TTC549 (cell line): Measurements from ENCODE around the gene LTBP1.
"Not testable (repeated sequence)": the region's sequence is repeated elsewhere in the genome, so short reads cannot be mapped to it uniquely, and the experiment has no call there.

ENCODE experiments used
- FAIRE-seq: peaks from 2 replicates; lab custom pipeline; 2012; peaks lifted over from hg19 to GRCh38; lab: Jason Lieb, UNC

The LTBP1 gene

DNA sequence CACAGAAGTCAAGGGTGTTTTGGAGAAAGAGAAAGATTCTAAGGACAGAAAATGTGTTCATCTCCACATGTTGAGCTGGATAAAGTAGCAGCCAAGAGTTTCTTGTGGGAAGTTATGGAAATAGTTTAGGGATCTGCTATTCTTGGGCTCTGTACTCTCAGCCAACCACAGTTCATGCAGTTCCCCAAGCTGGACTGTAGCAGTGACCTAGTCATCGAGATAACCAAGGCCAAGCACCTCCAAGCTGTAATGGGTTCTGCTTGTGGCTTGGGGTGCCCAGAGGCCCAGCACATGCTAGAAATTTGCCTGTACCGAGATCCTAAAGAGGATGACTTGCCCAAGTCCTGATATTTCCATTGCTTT lies 437.8 kb downstream of the LTBP1 start:
- FAIRE-seq, result no peak

DNA sequence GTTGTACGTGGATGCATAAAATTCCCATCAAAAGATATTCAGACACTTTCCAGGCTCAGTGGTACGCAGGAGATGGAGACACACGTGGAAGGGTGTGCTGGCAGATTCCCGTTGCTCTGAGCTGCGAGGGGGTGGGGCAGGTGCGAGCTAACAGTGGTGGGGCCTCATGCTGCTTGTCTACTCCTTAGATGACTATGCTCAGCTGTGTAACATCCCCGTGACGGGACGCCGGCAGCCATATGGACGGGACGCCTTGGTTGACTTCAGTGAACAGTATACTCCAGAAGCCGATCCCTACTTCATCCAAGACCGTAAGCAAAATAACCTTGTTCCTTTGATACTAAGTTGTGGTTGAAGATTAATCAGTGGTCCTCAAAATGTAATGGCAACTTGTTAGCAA lies 442.2 kb downstream of the LTBP1 start:
- no peak for FAIRE-seq

DNA sequence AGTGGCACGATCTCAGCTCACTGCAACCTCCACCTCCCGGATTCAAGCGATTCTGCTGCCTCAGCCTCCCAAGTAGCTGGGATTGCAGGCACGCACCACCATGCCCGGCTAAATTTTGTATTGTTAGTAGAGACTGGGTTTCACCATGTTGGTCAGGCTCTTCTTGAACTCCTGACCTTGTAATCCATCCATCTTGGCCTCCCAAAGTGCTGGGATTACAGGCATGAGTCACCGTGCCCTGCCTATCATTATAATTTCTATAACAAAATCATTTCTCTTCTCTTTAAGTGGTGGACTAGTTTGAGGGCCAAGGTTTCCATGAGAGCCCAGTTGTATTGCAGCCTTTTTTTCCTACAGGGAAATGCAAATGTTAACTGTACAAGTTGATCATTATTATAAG lies 442.9 kb downstream of the LTBP1 start:
- not testable (repeated sequence) for FAIRE-seq

DNA sequence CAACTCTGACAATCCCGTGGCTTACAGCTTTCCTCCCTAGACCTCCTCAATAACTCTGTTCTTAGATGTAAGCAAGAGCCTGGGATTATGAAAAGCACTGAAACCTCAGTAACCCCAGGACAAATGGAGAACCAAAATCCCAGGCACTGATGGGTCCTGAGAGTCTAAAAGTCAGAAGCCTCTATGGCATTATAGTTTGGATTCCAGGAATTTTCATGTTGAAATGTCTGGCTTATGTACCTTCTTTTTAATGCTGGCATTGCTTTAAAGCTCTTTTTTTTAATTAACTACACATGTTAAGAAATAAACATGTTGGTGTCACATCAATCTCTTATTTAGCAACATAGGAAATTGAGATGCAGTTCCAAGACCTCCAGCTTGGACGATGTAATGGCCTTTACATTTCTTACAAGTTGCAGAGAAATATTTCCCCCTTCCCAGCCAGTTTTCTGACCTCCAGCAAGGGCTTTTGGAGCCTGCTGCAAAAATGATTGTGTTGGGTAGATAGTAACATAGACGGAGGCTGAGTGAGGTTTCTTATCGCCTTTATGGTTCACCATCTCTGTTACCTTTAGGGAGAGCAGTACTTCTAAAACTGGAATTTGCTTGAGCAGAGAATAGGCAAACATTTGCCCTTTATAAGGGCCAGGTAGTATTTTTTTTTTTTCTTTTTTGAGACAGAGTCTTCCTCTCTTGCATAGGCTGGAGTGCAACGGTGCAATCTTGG lies 444.9 kb downstream of the LTBP1 start:
- no peak for FAIRE-seq

DNA sequence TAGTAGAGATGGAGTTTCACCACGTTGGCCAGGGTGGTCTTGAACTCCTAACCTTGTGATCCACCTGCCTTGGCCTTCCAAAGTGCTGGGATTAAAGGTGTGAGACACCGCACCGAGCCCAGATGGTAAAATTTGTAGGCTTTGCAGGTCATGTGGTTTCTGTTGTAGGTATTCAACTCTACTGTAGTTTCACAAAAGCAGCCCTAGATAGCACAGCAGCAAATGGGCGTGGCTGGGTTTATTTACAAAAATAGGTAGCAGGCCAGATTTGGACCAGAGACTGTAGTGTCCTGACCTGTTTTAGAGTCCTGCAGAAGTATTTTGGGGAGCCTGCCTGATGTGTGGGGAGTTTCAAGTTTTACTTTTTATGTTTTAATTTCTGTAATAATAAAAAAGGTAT lies 445.6 kb downstream of the LTBP1 start:
- FAIRE-seq, result no peak

DNA sequence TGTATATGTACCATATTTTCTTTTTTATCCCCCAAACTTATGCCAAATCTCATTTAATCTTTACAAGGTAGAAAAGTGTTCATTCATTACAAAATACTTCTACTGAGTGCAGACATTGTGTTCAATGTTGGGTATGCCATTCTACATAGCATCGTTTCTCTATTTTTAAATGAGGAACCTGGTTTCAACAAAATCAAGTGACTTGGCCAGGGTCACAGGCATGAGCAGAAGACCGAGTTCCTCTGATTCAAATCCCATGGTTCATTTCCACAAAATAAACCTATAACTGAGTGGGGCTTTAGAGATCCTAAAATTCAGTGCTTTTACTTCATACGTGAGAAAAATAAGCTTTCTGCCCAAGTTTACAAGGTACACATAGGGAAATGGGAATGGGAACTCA lies 448.3 kb downstream of the LTBP1 start:
- FAIRE-seq, result no peak

DNA sequence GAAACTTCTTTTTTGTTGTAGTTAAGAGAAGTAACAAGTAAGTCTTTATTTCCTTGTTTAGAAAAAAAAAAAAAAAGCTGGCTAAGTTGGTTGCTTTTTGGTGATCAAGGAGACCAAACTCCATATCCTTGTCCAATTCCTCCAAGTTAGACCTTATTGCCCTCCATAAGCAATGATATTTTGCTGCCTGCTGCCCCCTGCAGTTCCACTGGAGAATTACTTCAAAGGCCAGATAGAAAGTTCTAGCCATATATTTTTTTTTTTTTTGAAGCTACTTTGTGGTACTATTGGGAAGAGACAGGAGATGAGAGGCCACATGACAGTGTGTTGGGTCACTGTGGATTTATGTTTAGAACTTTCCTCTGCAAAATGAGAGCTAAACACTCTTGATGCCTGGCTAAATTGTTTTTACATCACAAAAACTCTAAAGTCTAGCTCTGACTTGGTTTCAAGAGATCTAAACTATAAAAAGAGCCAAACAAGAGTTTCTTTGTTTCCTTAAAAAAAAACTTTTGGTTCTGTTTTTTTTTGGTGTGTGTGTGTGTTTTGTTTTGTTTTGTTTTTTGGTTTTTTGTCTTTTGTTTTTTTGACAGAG lies 449.0 kb downstream of the LTBP1 start:
- FAIRE-seq, result peak; percentile 73

DNA sequence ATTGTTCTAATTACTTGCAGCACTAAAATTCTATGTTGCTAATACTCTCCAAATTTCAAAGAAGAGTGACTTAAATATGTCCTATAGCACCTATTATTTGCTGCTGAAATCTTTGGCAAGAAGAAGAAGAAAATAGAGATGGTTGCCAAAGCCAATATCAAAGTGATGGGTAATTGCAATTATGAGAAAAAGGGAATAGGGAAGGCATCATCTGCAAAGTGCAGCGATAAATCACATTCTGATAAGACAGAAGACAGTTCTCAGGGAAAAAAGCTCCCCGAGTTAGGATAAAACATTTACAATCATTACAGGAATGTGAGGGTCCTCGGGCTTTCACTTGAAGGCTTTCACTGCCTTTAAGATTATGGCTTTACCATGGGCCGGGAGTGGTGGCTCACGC lies 457.6 kb downstream of the LTBP1 start:
- no peak for FAIRE-seq

DNA sequence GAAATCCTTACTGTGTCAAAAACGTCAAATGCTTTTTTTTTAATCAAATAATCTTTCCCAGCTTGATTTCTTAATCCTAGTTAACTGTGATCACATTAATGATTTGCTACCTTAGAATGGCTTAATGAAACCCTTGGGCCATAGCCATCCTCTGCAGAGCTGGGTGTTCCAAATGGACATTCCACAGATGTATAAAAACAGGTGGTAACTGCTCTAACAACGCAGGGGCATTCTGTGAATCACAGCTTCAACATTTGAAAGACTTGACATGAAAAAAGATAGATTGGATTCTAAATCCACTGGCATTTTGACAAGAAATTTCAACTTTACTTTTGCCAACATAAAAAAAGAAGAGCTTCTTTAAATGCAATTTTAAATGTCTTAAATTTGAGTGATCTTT lies 459.9 kb downstream of the LTBP1 start:
- FAIRE-seq, result no peak

DNA sequence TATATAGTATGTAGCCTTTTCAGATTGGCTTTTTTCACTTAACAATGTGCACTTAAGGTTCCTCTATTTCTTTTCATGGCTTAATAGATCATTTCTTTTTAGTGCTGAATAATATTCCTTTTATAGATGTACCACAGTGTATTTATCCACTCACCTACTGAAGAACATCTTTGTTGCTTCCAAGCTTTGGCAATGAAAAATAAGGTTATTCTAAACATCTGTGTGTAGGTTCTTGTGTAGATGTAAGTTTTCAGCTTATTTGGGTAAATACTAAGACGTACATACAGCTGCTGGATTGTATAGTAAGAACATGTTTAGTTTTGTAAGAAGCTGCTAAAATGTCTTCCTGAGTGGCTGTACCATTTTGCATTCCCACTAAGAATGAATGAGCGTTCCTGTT lies 461.4 kb downstream of the LTBP1 start:
- no peak for FAIRE-seq

DNA sequence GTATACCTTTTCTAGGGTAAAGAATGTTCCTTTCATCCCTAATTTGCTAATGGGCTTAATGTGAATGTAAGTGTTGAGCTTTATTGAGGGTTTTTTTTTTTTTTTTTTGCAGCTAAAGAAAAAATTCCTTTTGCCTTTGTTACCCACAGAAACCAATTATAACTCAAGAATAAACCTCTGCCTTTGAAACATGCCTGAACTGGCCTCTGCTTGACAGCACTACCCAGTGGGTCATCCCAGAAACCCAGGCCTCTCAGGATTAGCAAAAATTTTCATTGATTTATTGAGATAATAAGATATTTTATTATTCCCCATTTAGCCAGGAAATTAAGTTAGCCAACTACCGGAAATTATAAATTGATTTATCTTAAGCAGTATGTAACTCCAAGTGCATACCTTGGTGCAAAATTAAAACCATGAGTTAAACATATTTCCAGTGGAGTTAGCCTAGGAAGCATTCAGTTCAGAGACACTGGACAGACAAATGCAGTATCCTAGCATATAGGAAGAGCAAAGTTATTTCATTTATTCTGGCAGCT lies 462.7 kb downstream of the LTBP1 start:
- no peak for FAIRE-seq

DNA sequence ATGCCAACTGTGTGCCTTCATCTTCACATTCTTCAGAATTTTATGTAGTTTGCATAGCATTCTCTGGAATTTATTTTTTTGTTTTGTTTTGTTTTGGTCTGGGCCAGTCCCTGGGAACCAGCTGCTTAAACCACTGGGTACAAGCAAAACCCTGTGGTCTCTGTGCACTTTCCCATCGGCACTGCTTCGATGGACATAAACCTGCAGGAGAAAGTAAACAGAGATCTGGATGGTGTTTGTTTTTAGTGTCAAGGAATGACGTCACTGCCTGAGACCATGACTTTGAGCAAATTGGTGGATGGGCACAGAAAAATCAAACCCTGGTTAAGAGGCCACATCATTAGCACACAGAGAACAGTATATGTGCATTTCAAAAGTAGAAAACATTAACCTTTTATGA lies 465.0 kb downstream of the LTBP1 start:
- FAIRE-seq, result no peak

DNA sequence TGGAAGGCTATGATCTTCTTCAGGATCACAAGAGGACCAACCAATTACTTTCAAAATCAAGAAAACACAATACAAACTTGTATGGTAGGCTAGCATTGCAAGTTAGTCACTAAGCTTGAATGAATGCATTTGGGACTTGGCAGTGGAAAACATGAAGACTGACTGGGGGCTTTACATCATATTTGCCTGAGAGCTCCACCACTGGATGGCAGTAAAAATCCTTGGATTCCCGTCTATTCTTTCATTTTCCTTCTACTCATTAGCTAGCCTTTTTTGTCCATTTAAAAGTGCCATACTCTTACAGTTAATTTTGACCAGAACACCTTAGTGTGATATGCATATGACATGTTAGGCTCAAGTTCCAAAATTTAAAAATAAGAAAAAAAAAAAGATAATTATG lies 466.2 kb downstream of the LTBP1 start:
- FAIRE-seq, result peak; percentile 82

DNA sequence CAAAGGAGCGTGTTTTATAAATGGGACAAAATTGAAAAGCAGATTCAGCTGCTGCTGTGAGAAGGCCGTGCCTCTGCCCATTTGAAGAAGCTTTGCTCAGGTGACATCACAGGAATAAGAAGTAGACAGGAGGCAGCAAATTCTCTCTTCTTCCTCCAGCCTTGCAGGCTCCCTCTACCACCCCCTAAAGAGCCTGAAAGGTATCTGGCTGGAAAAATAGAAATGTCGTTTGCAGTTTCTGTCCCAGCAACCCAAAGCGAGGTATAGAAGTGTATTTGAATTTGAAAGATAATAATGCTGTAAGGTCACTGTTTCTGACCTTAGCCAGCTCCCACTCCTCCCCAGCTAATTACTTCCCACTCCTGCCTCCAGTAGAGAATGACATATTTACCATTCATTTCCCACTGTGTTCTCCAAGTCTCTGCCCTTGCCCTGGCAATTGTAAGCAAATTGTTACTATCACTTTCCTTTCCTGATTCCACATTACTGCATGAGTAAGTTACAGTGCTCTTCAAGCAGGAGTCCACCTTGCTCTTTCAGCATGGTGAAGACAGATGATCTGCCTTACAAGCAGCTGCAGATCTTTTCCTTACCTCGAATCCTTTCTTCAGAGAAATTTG lies 472.9 kb downstream of the LTBP1 start:
- no peak for FAIRE-seq

DNA sequence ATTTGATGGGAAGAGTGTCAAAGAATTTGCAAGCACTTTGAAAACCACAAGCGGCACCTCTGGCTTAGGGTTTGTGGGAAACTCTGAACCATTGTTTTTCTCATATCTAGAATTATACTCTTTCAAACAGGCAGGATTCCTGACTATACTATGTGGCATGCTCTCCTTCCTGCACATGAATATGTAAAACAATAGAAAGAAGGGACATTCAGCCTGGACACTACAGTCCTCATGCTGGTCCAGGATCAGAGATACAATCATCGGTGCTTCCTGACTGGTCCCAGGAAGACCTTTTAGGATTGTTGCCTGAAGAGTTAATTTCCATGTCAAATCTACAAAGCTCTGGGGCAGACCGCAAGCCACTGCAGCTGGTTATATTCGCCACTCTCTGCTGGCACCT lies 474.0 kb downstream of the LTBP1 start:
- no peak for FAIRE-seq

DNA sequence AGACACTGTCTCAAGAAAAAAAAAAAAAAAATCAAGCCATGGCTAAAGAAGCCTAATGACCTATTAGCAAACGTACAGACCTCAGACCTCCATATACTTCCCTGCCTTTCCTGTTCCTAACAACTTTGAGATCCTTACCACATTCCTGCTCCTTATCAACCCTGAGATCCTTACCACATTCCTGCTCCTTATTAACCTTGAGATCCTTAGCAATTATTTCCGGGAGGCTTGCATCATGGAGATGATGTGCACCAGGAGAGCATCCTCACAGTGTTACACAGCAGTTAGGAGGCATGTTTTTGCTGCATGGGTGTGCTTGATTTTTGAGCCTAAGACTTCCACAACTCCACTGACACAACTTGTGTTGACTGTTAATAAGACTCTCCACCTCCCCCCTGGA lies 475.1 kb downstream of the LTBP1 start:
- FAIRE-seq, result no peak

DNA sequence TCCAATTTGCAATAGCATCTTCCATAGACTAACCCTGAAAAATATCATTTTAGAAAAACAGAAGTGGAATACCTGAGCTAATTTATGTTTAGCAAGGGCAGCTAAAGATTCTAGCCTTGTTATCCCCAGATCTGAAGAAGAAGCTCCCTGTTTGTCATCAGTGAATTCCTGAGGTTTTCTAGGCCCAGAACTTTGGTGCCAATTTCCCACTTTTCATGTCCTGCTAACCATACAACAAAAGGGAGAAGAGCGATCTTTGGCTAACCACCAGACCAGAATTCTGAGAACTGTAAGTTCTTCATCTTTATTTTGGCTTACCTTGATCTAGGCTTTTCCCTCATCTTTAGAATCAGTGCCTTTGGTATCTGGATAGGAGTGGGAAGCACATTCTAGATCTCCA lies 478.4 kb downstream of the LTBP1 start:
- FAIRE-seq, result no peak

DNA sequence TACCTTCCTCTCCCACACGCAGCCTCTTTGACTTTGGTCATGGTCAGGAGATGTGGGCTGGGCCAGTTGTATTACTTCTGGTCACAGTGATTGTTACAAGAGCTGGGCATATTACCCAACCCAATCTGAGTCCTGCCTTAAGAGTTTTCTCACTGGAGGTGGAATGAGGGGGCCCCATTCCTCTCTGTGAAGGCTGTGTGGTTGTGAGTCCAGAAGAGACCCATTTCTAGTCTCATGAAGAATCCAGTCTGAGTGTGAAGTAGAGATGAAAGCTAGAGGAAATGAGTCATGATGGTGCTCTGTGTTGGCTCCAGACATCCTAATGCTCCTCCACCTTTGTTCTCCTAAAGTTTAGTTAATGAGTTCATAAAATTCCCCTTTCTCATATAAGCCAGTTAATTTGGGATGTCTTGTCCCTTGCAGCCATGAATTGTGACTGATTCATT lies 478.9 kb downstream of the LTBP1 start:
- FAIRE-seq, result no peak

DNA sequence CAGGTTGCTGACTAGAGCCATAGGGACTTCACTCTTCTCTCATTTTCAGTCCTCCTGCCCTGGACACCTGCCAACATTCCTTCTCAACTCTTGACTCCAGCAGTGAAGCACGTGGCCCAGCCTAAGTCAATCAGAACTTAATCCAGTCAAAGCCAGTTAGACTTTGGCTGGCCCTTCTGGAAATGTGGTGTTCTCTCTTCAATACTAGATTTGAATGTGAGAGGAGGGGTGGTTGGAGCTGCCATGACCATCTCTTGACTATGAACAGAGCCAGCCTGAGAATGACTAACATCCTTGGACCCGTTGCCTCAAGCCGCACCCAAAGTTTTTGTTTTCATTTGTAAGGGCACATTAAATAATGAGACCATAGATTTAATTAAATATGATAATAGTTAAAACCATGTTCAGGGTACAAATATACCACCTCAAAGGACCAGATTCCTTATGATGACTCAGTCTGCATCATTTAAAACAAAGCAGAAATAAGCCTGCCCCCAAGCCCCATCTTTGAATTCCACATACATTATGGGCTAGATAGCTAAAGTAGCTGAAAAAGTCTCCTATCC lies 480.0 kb downstream of the LTBP1 start:
- FAIRE-seq, result no peak

DNA sequence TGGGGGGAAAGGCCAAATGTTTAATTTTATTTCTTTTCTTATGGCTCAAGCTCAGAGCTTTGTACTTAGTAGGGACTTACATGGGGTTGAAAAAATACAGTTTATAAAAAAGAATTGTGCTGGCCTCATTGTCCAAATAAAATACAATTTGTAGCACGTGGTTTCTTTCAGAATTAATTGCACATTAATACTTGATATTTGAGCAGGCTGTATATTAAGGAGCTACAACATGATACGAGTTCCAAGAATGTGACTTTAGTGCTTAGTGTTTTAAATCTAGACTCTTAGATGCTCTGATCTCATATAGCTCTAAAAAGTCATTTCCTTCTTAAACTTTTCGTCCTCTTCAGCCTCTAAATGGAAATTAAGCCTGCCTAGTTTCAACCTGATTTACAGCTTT lies 483.3 kb downstream of the LTBP1 start:
- FAIRE-seq, result no peak

DNA sequence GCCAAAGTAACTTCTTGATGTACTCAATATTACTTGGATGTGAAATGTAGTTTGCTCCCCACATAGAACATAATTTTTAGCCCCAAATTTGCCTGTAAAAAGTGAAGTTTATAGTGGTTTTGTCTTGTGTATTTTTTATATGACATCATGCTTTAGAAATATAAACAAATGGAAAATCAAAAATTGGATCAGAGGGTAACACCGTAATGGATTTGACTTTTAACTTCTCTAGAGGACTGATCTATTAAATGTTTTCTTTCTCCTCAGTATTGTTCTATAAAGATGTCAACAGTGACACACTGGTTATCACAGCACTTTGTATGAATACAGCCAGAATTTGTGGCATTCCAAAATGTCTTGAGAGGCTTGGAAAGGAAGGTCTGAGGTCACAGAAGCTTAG lies 484.1 kb downstream of the LTBP1 start:
- no peak for FAIRE-seq

DNA sequence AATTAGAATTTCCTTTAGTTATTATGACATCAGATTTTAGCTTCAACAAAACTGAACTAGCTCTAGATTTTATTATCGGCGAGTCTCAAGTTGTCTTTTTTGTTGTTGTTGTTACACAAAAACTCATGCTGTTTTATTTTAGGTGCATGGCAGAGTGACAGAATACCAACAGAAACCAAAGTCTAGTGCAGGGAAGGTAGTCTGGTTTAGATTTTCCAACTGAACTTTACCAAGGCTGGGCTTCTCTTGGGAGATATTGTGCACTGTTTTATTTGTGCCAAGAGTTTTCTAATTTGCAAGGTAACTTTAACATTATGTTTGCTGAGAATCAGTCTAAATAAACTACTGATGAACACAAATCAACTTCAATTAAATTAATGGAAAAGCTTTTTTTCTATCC lies 486.1 kb downstream of the LTBP1 start:
- FAIRE-seq, result no peak
